ENCODE data around the gene CALD1.

The CALD1 gene

DNA sequence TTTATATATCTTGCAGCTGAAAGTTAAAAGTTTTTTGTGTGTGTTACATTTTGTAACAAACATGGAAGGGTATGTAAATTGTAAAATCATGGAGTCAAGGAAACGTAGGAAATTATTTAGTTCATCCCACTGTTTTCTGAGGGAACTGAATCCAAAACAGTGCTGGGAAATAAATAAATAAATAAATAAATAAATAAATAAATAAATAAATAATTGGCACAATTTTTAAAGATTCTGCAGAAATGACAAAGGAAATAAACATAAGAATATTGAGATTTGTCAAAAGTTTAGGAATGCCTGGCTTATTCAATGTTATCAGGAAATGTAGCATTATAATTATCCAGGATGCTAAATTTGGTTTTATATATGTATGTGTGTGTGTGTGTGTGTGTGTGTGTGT lies 115.5 kb downstream of the CALD1 start (continued):
- TF ChIP-seq ZNF148 (tag by site-specific recombination; IDR thresholded peaks at IDR 0.05; ENCODE audit: borderline replicate concordance), result no peak
- peak; percentile 77 for TF ChIP-seq ZNF266 (tag by site-specific recombination; IDR thresholded peaks at IDR 0.05; ENCODE audit: low read depth)
- TF ChIP-seq, protein P1, sequence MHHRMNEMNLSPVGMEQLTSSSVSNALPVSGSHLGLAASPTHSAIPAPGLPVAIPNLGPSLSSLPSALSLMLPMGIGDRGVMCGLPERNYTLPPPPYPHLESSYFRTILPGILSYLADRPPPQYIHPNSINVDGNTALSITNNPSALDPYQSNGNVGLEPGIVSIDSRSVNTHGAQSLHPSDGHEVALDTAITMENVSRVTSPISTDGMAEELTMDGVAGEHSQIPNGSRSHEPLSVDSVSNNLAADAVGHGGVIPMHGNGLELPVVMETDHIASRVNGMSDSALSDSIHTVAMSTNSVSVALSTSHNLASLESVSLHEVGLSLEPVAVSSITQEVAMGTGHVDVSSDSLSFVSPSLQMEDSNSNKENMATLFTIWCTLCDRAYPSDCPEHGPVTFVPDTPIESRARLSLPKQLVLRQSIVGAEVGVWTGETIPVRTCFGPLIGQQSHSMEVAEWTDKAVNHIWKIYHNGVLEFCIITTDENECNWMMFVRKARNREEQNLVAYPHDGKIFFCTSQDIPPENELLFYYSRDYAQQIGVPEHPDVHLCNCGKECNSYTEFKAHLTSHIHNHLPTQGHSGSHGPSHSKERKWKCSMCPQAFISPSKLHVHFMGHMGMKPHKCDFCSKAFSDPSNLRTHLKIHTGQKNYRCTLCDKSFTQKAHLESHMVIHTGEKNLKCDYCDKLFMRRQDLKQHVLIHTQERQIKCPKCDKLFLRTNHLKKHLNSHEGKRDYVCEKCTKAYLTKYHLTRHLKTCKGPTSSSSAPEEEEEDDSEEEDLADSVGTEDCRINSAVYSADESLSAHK (tag by site-specific recombination; IDR thresholded peaks at IDR 0.05), result no peak
- TF ChIP-seq SALL2 (tag by site-specific recombination; IDR thresholded peaks at IDR 0.05; ENCODE audit: borderline replicate concordance), result no peak
- no peak for TF ChIP-seq ZNF175 (tag by site-specific recombination; IDR thresholded peaks at IDR 0.05)
- TF ChIP-seq YY2 (tag by site-specific recombination; IDR thresholded peaks at IDR 0.05), result no peak
- peak; percentile 79 for TF ChIP-seq ZNF623 (tag by site-specific recombination; IDR thresholded peaks at IDR 0.05)
- TF ChIP-seq ZSCAN5A (tag by site-specific recombination; IDR thresholded peaks at IDR 0.05), result no peak
- no peak for TF ChIP-seq ZNF211 (tag by site-specific recombination; IDR thresholded peaks at IDR 0.05; ENCODE audit: low read depth)
- no peak for TF ChIP-seq MYNN (tag by site-specific recombination; IDR thresholded peaks at IDR 0.05; ENCODE audit: borderline replicate concordance)
- no peak for TF ChIP-seq ZNF600 (tag by site-specific recombination; IDR thresholded peaks at IDR 0.05)
- no peak for TF ChIP-seq EGR2 (tag by site-specific recombination; IDR thresholded peaks at IDR 0.05; ENCODE audit: low read depth)
- no peak for TF ChIP-seq ZNF610 (tag by site-specific recombination; IDR thresholded peaks at IDR 0.05; ENCODE audit: borderline replicate concordance)
- TF ChIP-seq, protein P2, sequence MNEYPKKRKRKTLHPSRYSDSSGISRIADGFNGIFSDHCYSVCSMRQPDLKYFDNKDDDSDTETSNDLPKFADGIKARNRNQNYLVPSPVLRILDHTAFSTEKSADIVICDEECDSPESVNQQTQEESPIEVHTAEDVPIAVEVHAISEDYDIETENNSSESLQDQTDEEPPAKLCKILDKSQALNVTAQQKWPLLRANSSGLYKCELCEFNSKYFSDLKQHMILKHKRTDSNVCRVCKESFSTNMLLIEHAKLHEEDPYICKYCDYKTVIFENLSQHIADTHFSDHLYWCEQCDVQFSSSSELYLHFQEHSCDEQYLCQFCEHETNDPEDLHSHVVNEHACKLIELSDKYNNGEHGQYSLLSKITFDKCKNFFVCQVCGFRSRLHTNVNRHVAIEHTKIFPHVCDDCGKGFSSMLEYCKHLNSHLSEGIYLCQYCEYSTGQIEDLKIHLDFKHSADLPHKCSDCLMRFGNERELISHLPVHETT (tag by site-specific recombination; IDR thresholded peaks at IDR 0.05), result 0 out of 2 replicates have a peak, but pooled peaks have one; percentile 27
- TF ChIP-seq YY1 (tag by site-specific recombination; IDR thresholded peaks at IDR 0.05), result no peak
- no peak for TF ChIP-seq ZNF221 (tag by site-specific recombination; IDR thresholded peaks at IDR 0.05; ENCODE audit: borderline replicate concordance)
- no peak for TF ChIP-seq ZNF239 (tag by site-specific recombination; IDR thresholded peaks at IDR 0.05)
- TF ChIP-seq, protein P3, sequence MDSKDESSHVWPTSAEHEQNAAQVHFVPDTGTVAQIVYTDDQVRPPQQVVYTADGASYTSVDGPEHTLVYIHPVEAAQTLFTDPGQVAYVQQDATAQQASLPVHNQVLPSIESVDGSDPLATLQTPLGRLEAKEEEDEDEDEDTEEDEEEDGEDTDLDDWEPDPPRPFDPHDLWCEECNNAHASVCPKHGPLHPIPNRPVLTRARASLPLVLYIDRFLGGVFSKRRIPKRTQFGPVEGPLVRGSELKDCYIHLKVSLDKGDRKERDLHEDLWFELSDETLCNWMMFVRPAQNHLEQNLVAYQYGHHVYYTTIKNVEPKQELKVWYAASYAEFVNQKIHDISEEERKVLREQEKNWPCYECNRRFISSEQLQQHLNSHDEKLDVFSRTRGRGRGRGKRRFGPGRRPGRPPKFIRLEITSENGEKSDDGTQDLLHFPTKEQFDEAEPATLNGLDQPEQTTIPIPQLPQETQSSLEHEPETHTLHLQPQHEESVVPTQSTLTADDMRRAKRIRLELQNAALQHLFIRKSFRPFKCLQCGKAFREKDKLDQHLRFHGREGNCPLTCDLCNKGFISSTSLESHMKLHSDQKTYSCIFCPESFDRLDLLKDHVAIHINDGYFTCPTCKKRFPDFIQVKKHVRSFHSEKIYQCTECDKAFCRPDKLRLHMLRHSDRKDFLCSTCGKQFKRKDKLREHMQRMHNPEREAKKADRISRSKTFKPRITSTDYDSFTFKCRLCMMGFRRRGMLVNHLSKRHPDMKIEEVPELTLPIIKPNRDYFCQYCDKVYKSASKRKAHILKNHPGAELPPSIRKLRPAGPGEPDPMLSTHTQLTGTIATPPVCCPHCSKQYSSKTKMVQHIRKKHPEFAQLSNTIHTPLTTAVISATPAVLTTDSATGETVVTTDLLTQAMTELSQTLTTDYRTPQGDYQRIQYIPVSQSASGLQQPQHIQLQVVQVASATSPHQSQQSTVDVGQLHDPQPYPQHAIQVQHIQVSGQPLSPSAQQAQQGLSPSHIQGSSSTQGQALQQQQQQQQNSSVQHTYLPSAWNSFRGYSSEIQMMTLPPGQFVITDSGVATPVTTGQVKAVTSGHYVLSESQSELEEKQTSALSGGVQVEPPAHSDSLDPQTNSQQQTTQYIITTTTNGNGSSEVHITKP (tag by site-specific recombination; IDR thresholded peaks at IDR 0.05), result no peak
- no peak for TF ChIP-seq ZNF624 (tag by site-specific recombination; IDR thresholded peaks at IDR 0.05)
- no peak for TF ChIP-seq BCL11A (tag by site-specific recombination; IDR thresholded peaks at IDR 0.05; ENCODE audit: low read depth)
- no peak for TF ChIP-seq REPIN1 (tag by site-specific recombination; IDR thresholded peaks at IDR 0.05; ENCODE audit: low read depth)
- peak; percentile 82 for TF ChIP-seq ZNF514 (tag by site-specific recombination; IDR thresholded peaks at IDR 0.05)
- TF ChIP-seq ZSCAN4 (tag by site-specific recombination; IDR thresholded peaks at IDR 0.05), result 0 out of 2 replicates have a peak, but pooled peaks have one; percentile 28
- no peak for TF ChIP-seq ZNF792 (tag by site-specific recombination; IDR thresholded peaks at IDR 0.05)
- no peak for TF ChIP-seq ZNF114 (tag by site-specific recombination; IDR thresholded peaks at IDR 0.05)
- TF ChIP-seq, protein P4, sequence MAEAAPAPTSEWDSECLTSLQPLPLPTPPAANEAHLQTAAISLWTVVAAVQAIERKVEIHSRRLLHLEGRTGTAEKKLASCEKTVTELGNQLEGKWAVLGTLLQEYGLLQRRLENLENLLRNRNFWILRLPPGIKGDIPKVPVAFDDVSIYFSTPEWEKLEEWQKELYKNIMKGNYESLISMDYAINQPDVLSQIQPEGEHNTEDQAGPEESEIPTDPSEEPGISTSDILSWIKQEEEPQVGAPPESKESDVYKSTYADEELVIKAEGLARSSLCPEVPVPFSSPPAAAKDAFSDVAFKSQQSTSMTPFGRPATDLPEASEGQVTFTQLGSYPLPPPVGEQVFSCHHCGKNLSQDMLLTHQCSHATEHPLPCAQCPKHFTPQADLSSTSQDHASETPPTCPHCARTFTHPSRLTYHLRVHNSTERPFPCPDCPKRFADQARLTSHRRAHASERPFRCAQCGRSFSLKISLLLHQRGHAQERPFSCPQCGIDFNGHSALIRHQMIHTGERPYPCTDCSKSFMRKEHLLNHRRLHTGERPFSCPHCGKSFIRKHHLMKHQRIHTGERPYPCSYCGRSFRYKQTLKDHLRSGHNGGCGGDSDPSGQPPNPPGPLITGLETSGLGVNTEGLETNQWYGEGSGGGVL (tag by site-specific recombination; IDR thresholded peaks at IDR 0.05), result no peak

Measured in HEK293 (cell line).